DND-41 (cell line): Measurements from ENCODE around the gene ADAM29.

Experiments used
- ATAC-seq: fragments of 200-7000 bp; cut with Tn5 transposase; 3 replicates; pipeline ENCODE4 v1.9.1; 2021; ENCODE audit warnings: low read depth; ENCODE audit not compliant: insufficient read depth
- DNase-seq: peaks from one replicate; pipeline ENCODE4 v3.0.0-alpha.2; 2020
- H2AFZ ChIP-seq: 2 replicates; pipeline ENCODE4 v1.6.0; 2012; ENCODE audit warnings: low read depth, low read length
- H3K27ac ChIP-seq: 2 replicates; pipeline ENCODE4 v1.5.1; 2012; ENCODE audit warnings: low read length, inconsistent platforms
- H3K27me3 ChIP-seq: fragments of 200-600 bp; sonication (generic); 2 replicates; pipeline ENCODE4 v1.6.0; 2012; ENCODE audit warnings: low read length, mild to moderate bottlenecking, inconsistent platforms; ENCODE audit not compliant: insufficient read depth, poor library complexity
- H3K36me3 ChIP-seq: 2 replicates; pipeline ENCODE4 v1.5.1; 2012; ENCODE audit warnings: low read length, inconsistent platforms; ENCODE audit not compliant: insufficient read depth
- H3K4me1 ChIP-seq: 2 replicates; pipeline ENCODE4 v1.5.1; 2012; ENCODE audit warnings: mild to moderate bottlenecking, low read length; ENCODE audit not compliant: insufficient read depth
- H3K4me2 ChIP-seq: 2 replicates; pipeline ENCODE4 v1.6.0; 2012; ENCODE audit warnings: mild to moderate bottlenecking, moderate library complexity, low read length, inconsistent platforms; ENCODE audit not compliant: insufficient read depth
- H3K4me3 ChIP-seq, 2 experiments: fragments of 200-600 bp in 1 of 2; shearing (Covaris generic) in 1 of 2; 2 replicates each; pipeline ENCODE4 v1.5.1; 2012 to 2016; ENCODE audit warnings: inconsistent platforms in 2 of 2, low read length in 2 of 2, mild to moderate bottlenecking in 2 of 2, low read depth in 1 of 2, moderate library complexity in 1 of 2
- H3K79me2 ChIP-seq: 2 replicates; pipeline ENCODE4 v1.6.0; 2012; ENCODE audit warnings: low read length, inconsistent platforms; ENCODE audit not compliant: insufficient read depth
- H3K9ac ChIP-seq: 2 replicates; pipeline ENCODE4 v1.6.0; 2012; ENCODE audit warnings: low read depth, mild to moderate bottlenecking, inconsistent platforms, low read length, moderate library complexity
- H3K9me3 ChIP-seq: 2 replicates; pipeline ENCODE4 v1.5.1; 2012; ENCODE audit warnings: low read length, moderate library complexity, mild to moderate bottlenecking, inconsistent platforms; ENCODE audit not compliant: insufficient read depth, severe bottlenecking
- H4K20me1 ChIP-seq: 2 replicates; pipeline ENCODE4 v1.6.0; 2012; ENCODE audit warnings: low read length; ENCODE audit not compliant: insufficient read depth
- CTCF ChIP-seq: IDR thresholded peaks from 2 replicates; pipeline ENCODE4 v1.5.1; 2012; ENCODE audit warnings: borderline replicate concordance, low read length, moderate library complexity, mild to moderate bottlenecking; ENCODE audit not compliant: poor library complexity, severe bottlenecking; ENCODE audit errors: extremely low read depth
- EZH2 ChIP-seq: IDR thresholded peaks from 3 replicates; pipeline ENCODE4 v1.6.1; 2012; ENCODE audit warnings: borderline replicate concordance, low read depth, mild to moderate bottlenecking, moderate library complexity, low read length, inconsistent platforms; ENCODE audit not compliant: severe bottlenecking

The ADAM29 gene

GRCh38 chr4:174946246-174946645 is 28.1 kb downstream of the ADAM29 start:
- ATAC-seq: no peak
- no peak for DNase-seq
- no peaks in the 10 kb centered on the region for H3K36me3 ChIP-seq
- no peaks in the 10 kb centered on the region for H3K79me2 ChIP-seq
- H3K9me3 ChIP-seq: no peaks in the 10 kb centered on the region
- no peaks in the 10 kb centered on the region for H3K27me3 ChIP-seq
- H3K9ac ChIP-seq: no peak overlapping the region
- H3K4me2 ChIP-seq: no peak overlapping the region
- no peaks in the 10 kb centered on the region for H4K20me1 ChIP-seq
- TF ChIP-seq EZH2 (no peak), CTCF (no peak)
- no peak overlapping the region for H3K27ac ChIP-seq
- no peaks in the 10 kb centered on the region for H3K4me1 ChIP-seq
- H3K4me3 ChIP-seq: no peak overlapping the region
- no peak overlapping the region for H2AFZ ChIP-seq

- H3K27ac ChIP-seq: no peak overlapping the region
- ATAC-seq (peak; percentile 35; the same call in 1 of the 3 replicates), DNase-seq (no peak)
- H3K27me3 ChIP-seq: no peaks in the 10 kb centered on the region
- H3K9me3 ChIP-seq: no peaks in the 10 kb centered on the region
- no peak overlapping the region for H3K9ac ChIP-seq
- no peak overlapping the region for H3K4me2 ChIP-seq
- no peak overlapping the region for H3K4me3 ChIP-seq
- no peaks in the 10 kb centered on the region for H3K79me2 ChIP-seq
- H2AFZ ChIP-seq: no peak overlapping the region
- no peaks in the 10 kb centered on the region for H3K4me1 ChIP-seq
- no peaks in the 10 kb centered on the region for H4K20me1 ChIP-seq
- no peaks in the 10 kb centered on the region for H3K36me3 ChIP-seq
- no peak for TF ChIP-seq CTCF
- no peak for TF ChIP-seq EZH2
These were observed 30.7 kb downstream of the ADAM29 start for GRCh38 chr4:174948826-174949225.

GRCh38 chr4:174972911-174973310 is 54.8 kb downstream of the ADAM29 start:
- no peak overlapping the region for H2AFZ ChIP-seq
- no peaks in the 10 kb centered on the region for H3K36me3 ChIP-seq
- H3K27me3 ChIP-seq: no peaks in the 10 kb centered on the region
- DNase-seq: peak; percentile 50
- H3K79me2 ChIP-seq: no peaks in the 10 kb centered on the region
- H3K27ac ChIP-seq: no peak overlapping the region
- no peak overlapping the region for H3K4me2 ChIP-seq
- no peaks in the 10 kb centered on the region for H4K20me1 ChIP-seq
- no peaks in the 10 kb centered on the region for H3K4me1 ChIP-seq
- no peak overlapping the region for H3K4me3 ChIP-seq
- TF ChIP-seq CTCF (no peak), EZH2 (no peak)
- no peaks in the 10 kb centered on the region for H3K9me3 ChIP-seq
- no peak overlapping the region for H3K9ac ChIP-seq
- peak; percentile 82 for ATAC-seq

GRCh38 chr4:174973336-174973735 is 55.2 kb downstream of the ADAM29 start:
- Histone ChIP-seq H3K36me3 (no peaks in the 10 kb centered on the region), H3K9ac (no peak overlapping the region), H3K79me2 (no peaks in the 10 kb centered on the region), H4K20me1 (no peaks in the 10 kb centered on the region), H3K4me3 (no peak overlapping the region), H3K27ac (no peak overlapping the region), H3K4me2 (no peak overlapping the region), H3K4me1 (no peaks in the 10 kb centered on the region), H3K9me3 (no peaks in the 10 kb centered on the region), H3K27me3 (no peaks in the 10 kb centered on the region), H2AFZ (no peak overlapping the region)
- TF ChIP-seq CTCF: no peak
- TF ChIP-seq EZH2: no peak
- no peak for DNase-seq
- no peak for ATAC-seq
